ENCODE results near the gene SLC30A2. TPM values are rescaled to one million over a fixed set of nuclear protein-coding genes. Genes with fewer than 3 reads are reported as not detected.

Gene SLC30A2
- total and polyA plus RNA-seq, 2 of the 13 experiments (the other 11 are each of a cell fraction or from before 2014, with no cell fraction given), result not detected

DNA sequence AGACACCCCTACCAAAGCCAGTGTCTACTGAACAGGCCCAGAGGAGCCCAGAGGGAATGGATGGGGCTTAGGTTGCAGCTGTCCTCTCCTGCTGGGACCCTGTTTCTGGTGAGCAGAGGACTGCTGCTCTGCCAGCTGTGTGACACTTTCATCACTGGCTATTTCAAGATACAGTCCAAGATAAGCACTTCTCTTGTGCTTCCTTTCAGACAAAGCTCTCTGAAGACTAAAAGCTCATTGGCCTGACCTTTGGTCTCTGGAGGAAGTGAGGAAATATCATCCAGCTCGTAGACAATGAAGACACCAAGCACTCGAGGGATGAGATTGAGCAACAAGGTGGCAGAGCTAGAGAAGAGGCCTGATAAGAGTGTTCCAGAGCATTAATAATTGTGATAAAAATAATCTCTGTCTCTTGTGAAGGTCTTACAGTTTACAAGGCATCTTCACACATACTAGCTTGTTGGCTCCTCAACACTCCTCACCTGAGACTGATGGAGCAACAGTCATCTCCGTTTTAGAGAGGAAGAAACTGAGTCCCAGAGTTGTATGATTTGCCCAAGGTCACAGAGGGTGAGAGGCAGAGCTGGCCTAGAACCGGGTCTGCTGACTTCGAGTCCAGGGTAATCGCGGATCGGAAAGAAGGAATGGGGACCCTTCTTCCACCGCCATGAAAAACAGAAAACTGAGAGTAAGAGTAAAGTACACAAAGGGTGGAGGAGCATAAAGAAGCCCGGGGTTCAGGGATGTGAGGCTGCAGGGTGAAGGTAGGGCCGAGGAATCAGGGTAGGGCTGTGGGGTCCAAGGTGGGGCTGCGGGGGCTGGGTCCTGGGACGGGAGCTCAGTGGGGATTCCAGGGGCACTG, 48.7 kb downstream of the SLC30A2 start (continued):
- no peak for TF ChIP-seq ZBTB14 (CRISPR knock-in tag; IDR thresholded peaks at IDR 0.05)
- no peak for TF ChIP-seq ZNF891 (CRISPR knock-in tag; IDR thresholded peaks at IDR 0.05)
- TF ChIP-seq KDM5A (IDR thresholded peaks at IDR 0.05; ENCODE audit: borderline replicate concordance, low read length), result peak; percentile 13; the same call in 1 of the 2 replicates
- TF ChIP-seq NCOA2 (CRISPR knock-in tag; IDR thresholded peaks at IDR 0.05), result peak; percentile 43; the same call in 1 of the 2 replicates
- no peak for TF ChIP-seq ZZZ3 (CRISPR knock-in tag; IDR thresholded peaks at IDR 0.05; ENCODE audit: borderline replicate concordance)
- no peak; the same call in 1 of the 2 replicates for TF ChIP-seq TAF1 (CRISPR knock-in tag; IDR thresholded peaks at IDR 0.05)
- TF ChIP-seq, protein P1, sequence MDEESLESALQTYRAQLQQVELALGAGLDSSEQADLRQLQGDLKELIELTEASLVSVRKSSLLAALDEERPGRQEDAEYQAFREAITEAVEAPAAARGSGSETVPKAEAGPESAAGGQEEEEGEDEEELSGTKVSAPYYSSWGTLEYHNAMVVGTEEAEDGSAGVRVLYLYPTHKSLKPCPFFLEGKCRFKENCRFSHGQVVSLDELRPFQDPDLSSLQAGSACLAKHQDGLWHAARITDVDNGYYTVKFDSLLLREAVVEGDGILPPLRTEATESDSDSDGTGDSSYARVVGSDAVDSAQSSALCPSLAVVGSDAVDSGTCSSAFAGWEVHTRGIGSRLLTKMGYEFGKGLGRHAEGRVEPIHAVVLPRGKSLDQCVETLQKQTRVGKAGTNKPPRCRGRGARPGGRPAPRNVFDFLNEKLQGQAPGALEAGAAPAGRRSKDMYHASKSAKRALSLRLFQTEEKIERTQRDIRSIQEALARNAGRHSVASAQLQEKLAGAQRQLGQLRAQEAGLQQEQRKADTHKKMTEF (CRISPR knock-in tag; IDR thresholded peaks at IDR 0.05), result no peak
- TF ChIP-seq ZNF644 (CRISPR knock-in tag; IDR thresholded peaks at IDR 0.05; ENCODE audit: low read depth), result 0 out of 2 replicates have a peak, but pooled peaks have one; percentile 8
- TF ChIP-seq MLX (CRISPR knock-in tag; IDR thresholded peaks at IDR 0.05), result no peak
- TF ChIP-seq KAT8 (CRISPR knock-in tag; IDR thresholded peaks at IDR 0.05), result peak; percentile 71
- TF ChIP-seq SOX5 (CRISPR knock-in tag; IDR thresholded peaks at IDR 0.05; ENCODE audit: borderline replicate concordance), result peak; percentile 89
- no peak for TF ChIP-seq ARNT (IDR thresholded peaks at IDR 0.05)
- peak; percentile 50; the same call in 1 of the 2 replicates for TF ChIP-seq RARA (CRISPR knock-in tag; IDR thresholded peaks at IDR 0.05)
- no peak for TF ChIP-seq ZNF121 (CRISPR knock-in tag; IDR thresholded peaks at IDR 0.05)
- TF ChIP-seq MEF2D (CRISPR knock-in tag; IDR thresholded peaks at IDR 0.05), result 0 out of 2 replicates have a peak, but pooled peaks have one; percentile 24
- no peak for TF ChIP-seq ATF7 (IDR thresholded peaks at IDR 0.05)
- no peak for TF ChIP-seq ATF7 (CRISPR knock-in tag; IDR thresholded peaks at IDR 0.05)
- TF ChIP-seq ZNF230 (CRISPR knock-in tag; IDR thresholded peaks at IDR 0.05), result no peak
- TF ChIP-seq KAT7 (CRISPR knock-in tag; IDR thresholded peaks at IDR 0.05; ENCODE audit: borderline replicate concordance), result no peak
- no peak for TF ChIP-seq SRSF9 (IDR thresholded peaks at IDR 0.05; ENCODE audit: borderline replicate concordance, insufficient read depth, low read depth, low read length, poor library complexity, severe bottlenecking)
- TF ChIP-seq, protein P2, sequence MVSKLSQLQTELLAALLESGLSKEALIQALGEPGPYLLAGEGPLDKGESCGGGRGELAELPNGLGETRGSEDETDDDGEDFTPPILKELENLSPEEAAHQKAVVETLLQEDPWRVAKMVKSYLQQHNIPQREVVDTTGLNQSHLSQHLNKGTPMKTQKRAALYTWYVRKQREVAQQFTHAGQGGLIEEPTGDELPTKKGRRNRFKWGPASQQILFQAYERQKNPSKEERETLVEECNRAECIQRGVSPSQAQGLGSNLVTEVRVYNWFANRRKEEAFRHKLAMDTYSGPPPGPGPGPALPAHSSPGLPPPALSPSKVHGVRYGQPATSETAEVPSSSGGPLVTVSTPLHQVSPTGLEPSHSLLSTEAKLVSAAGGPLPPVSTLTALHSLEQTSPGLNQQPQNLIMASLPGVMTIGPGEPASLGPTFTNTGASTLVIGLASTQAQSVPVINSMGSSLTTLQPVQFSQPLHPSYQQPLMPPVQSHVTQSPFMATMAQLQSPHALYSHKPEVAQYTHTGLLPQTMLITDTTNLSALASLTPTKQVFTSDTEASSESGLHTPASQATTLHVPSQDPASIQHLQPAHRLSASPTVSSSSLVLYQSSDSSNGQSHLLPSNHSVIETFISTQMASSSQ (IDR thresholded peaks at IDR 0.05; ENCODE audit: low read depth), result no peak
- TF ChIP-seq, protein P2 (CRISPR knock-in tag; IDR thresholded peaks at IDR 0.05; ENCODE audit: borderline replicate concordance), result peak; percentile 40; the same call in 1 of the 2 replicates
- TF ChIP-seq TBX2 (CRISPR knock-in tag; IDR thresholded peaks at IDR 0.05; ENCODE audit: borderline replicate concordance), result no peak
- no peak for TF ChIP-seq MZF1 (CRISPR knock-in tag; IDR thresholded peaks at IDR 0.05; ENCODE audit: borderline replicate concordance)
